Activated B cell treated with CpG ODN at 0.5 μM for 24 hours (primary cell): ENCODE data around the gene SPATC1L. TPM values are rescaled to one million over a fixed set of nuclear protein-coding genes. Genes with fewer than 3 reads are reported as not detected.

Experiments
- ATAC-seq: fragments of 200-7000 bp; cut with Tn5 transposase; one replicate; pipeline ENCODE4 v1.10.0; 2021; ENCODE audit warnings: low read depth, mild to moderate bottlenecking, moderate library complexity
- CTCF ChIA-PET: fragments of 350-600 bp; sonication (Branson Sonifier 250); formaldehyde crosslinking; loops from one replicate; lab custom pipeline; 2021; ENCODE audit warnings: antibody characterized with exemption; lab: Charles Lee
- POLR2A ChIA-PET: fragments of 350-600 bp; sonication (Branson Sonifier 250); formaldehyde crosslinking; loops from one replicate; lab custom pipeline; 2021; ENCODE audit warnings: antibody characterized with exemption; lab: Charles Lee
- DNase-seq: peaks from one replicate; pipeline ENCODE4 v3.0.0; 2022
- H3K27ac Mint-ChIP-seq: one replicate; pipeline ENCODE4 v1.8.0; 2020; ENCODE audit warnings: mixed read lengths
- H3K27me3 Mint-ChIP-seq: one replicate; pipeline ENCODE4 v1.8.0; 2021; ENCODE audit warnings: mixed read lengths
- H3K36me3 Mint-ChIP-seq: one replicate; pipeline ENCODE4 v1.8.0; 2021; ENCODE audit warnings: low read depth, mixed read lengths
- H3K4me1 Mint-ChIP-seq: one replicate; pipeline ENCODE4 v1.8.0; 2021; ENCODE audit warnings: mixed read lengths
- H3K4me3 Mint-ChIP-seq: one replicate; pipeline ENCODE4 v1.8.0; 2020; ENCODE audit warnings: mild to moderate bottlenecking, mixed read lengths
- H3K9me3 Mint-ChIP-seq: one replicate; pipeline ENCODE4 v1.8.0; 2020; ENCODE audit warnings: mixed read lengths
- CTCF ChIP-seq: fragments of 200-600 bp; IDR thresholded peaks from one replicate; pipeline ENCODE4 v1.8.0; 2022; ENCODE audit warnings: antibody characterized with exemption, mild to moderate bottlenecking
- intact Hi-C: fragments of 100-400 bp; cut with micrococcal nuclease; formaldehyde crosslinking; loops from one replicate; pipeline ENCODE4 v1.15.1; 2024
- total RNA-seq: library from RNA; stranded (reverse); gene quantifications from 2 replicates; pipeline ENCODE4 v1.2.3, GENCODE V29; 2022

SPATC1L gene
- total RNA-seq, 1 donor from 2014 or later: 7.5 TPM

DNA sequence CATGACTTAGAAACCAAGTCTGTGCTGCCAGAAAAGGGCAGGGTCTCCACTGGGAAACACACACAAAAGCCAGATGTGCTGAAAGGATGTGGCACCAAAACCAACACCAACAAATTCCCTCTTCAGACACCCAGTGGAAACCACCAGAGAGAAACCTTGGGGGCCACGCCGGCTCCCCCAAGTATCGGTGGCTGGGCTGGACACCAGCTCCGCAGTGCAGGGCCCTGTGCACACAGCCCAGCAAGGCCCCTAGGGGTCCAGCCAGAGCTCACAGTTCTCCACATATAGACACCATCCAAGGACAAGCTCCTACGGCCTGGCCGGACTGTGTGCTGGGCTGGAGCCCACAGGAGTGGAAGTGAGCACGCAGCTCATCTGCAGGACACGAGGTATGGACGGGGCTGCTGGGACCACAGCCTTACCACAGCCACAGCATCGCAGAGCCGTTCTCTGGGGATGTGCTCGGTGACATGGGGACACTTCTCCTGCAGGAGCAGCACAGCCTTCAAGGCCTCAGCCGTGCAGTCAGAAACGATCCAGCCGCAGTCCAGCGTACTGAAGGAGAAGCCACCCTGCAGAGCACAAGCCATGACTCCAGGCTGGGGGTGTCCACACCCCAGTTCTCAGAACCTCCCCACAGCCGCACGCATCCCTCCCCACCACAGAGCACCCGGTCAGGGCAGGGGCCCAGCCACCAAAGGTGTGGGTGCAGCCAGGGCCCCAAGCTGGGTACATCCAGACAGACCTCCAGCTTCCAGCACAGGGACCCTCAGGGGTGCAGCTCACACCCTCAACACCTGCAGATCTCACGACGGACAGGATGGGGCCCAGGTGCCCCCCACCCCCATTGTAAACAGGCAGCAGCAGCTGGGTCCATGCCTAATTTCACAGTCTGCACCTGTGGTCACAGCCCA, 23.0 kb upstream of the SPATC1L start:
- no peak for DNase-seq
- ChIA-PET CTCF (no interaction called here), POLR2A (no interaction called here)
- H3K27ac Mint-ChIP-seq: no peak overlapping the region
- no peak for TF ChIP-seq CTCF
- H3K27me3 Mint-ChIP-seq: no peaks in the 10 kb centered on the region
- H3K4me3 Mint-ChIP-seq: no peak overlapping the region
- no peaks in the 10 kb centered on the region for H3K4me1 Mint-ChIP-seq
- no peak for ATAC-seq
- intact Hi-C loops: no loop called here
- H3K9me3 Mint-ChIP-seq: no peaks in the 10 kb centered on the region
- H3K36me3 Mint-ChIP-seq: peaks cover 76% of the 10 kb centered on the region

GRCh38 chr21:46206163-46207005, 22.1 kb upstream of the SPATC1L start:
- Mint-ChIP-seq H3K4me3 (no peak overlapping the region), H3K27me3 (no peaks in the 10 kb centered on the region), H3K27ac (no peak overlapping the region), H3K4me1 (no peaks in the 10 kb centered on the region), H3K36me3 (peaks cover 73% of the 10 kb centered on the region), H3K9me3 (no peaks in the 10 kb centered on the region)
- no peak for TF ChIP-seq CTCF
- no peak for DNase-seq
- CTCF ChIA-PET: no interaction called here
- intact Hi-C loops: no loop called here
- no peak for ATAC-seq
- POLR2A ChIA-PET: no interaction called here

DNA sequence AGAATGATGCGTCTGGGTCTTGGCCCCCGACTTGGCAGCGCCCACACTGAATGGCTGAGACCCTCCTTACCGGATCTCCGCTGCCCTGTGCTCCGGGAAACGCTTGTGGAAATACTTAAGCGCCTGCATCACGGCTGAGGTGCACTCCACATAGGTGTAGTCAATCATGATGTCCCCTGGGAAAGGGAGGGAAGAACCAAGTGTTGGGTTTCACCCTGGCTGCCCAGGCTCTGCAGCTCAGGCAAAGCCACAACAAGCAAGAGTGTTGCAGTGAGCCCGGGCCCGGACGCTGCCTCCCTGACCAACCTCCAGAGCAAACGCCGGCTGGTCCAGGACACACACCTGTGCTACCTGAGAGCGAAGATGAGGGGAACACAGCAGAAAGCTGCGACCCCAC, 21.5 kb upstream of the SPATC1L start:
- DNase-seq (no peak), ATAC-seq (no peak)
- H3K9me3 Mint-ChIP-seq: no peaks in the 10 kb centered on the region
- H3K27ac Mint-ChIP-seq: no peak overlapping the region
- ChIA-PET CTCF (no interaction called here), POLR2A (no interaction called here)
- H3K4me3 Mint-ChIP-seq: no peak overlapping the region
- TF ChIP-seq CTCF: no peak
- H3K36me3 Mint-ChIP-seq: peaks cover 73% of the 10 kb centered on the region
- intact Hi-C loops: no loop called here
- H3K4me1 Mint-ChIP-seq: no peaks in the 10 kb centered on the region
- H3K27me3 Mint-ChIP-seq: no peaks in the 10 kb centered on the region

DNA sequence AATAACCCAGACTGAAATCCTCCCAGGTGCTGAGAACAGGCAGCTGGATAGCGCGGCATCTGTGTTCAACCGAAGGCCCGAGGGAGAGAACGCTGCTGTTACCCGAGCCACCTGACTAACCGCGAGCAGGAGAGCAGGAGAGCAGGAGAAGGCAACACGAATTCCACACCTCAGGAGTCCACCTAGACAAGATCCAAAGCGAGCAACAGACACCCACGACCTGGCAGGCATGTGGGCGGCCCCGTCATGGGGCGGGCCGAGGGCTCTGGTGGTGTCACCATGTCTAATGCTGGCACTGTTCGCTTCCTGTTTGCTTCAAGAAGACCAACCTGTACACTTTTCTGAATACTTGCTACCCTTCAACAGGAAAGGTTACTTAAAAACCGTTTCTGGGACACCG, 20.9 kb upstream of the SPATC1L start:
- DNase-seq: no peak
- no peak for TF ChIP-seq CTCF
- peaks cover 75% of the 10 kb centered on the region for H3K36me3 Mint-ChIP-seq
- intact Hi-C loops: no loop called here
- no peak for ATAC-seq
- ChIA-PET POLR2A (no interaction called here), CTCF (no interaction called here)
- H3K27ac Mint-ChIP-seq: no peak overlapping the region
- no peaks in the 10 kb centered on the region for H3K9me3 Mint-ChIP-seq
- H3K27me3 Mint-ChIP-seq: no peaks in the 10 kb centered on the region
- H3K4me1 Mint-ChIP-seq: no peaks in the 10 kb centered on the region
- H3K4me3 Mint-ChIP-seq: no peak overlapping the region

GRCh38 chr21:46203203-46203600, 18.9 kb upstream of the SPATC1L start:
- Mint-ChIP-seq H3K9me3 (no peaks in the 10 kb centered on the region), H3K27ac (no peak overlapping the region), H3K4me3 (no peak overlapping the region), H3K36me3 (peaks cover 79% of the 10 kb centered on the region), H3K4me1 (no peaks in the 10 kb centered on the region), H3K27me3 (no peaks in the 10 kb centered on the region)
- ATAC-seq (no peak), DNase-seq (no peak)
- CTCF ChIA-PET: interaction anchor here (0.6 kb wide), 1 partner anchor 132 kb away, joined by 3 read pairs; no protein-coding TSS in a partner anchor
- TF ChIP-seq CTCF: no peak
- POLR2A ChIA-PET: no interaction called here
- intact Hi-C loops: no loop called here
